HG03520 (cell line): ENCODE results near the gene SLC22A6.

Experiments used
- ATAC-seq: cut with Tn5 transposase; IDR thresholded peaks from one replicate; pipeline ENCODE4 v1.9.1; 2021; ENCODE audit warnings: mild to moderate bottlenecking, moderate library complexity; ENCODE audit not compliant: unreplicated experiment

The SLC22A6 gene, protein sequence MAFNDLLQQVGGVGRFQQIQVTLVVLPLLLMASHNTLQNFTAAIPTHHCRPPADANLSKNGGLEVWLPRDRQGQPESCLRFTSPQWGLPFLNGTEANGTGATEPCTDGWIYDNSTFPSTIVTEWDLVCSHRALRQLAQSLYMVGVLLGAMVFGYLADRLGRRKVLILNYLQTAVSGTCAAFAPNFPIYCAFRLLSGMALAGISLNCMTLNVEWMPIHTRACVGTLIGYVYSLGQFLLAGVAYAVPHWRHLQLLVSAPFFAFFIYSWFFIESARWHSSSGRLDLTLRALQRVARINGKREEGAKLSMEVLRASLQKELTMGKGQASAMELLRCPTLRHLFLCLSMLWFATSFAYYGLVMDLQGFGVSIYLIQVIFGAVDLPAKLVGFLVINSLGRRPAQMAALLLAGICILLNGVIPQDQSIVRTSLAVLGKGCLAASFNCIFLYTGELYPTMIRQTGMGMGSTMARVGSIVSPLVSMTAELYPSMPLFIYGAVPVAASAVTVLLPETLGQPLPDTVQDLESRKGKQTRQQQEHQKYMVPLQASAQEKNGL

DNA sequence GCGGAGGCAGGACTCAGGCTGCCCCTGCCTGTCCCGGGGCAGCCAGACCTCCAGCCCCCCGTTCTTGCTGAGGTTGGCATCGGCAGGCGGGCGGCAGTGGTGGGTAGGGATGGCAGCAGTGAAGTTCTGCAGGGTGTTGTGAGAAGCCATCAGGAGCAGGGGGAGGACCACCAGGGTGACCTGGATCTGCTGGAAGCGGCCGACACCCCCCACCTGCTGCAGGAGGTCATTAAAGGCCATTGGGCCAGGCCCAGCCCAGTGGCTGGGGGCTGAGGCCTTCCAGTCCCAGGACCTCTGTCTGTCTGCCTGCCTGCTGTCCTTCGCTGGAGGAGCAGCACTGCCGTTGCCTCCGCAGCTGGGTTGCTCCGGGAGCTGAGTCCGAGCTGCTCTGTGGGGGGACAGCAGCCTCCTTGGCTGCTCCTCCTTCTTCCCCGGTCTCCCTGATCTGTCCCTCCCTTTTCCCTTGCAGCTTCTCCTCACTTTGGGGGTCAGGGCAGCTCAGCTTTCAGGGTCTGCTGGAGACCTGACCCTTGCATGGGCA is at the start of gene SLC22A6:
Gene SLC22A6, minus strand, starts transcription at position 517 of the 541 bp plus-strand sequence. Its CDS starts 277 bp downstream, at position 240.
- ATAC-seq: no peak

- no peak for ATAC-seq
These were observed 47.7 kb upstream of the SLC22A6 start for GRCh38 chr11:63032457-63032856.

DNA sequence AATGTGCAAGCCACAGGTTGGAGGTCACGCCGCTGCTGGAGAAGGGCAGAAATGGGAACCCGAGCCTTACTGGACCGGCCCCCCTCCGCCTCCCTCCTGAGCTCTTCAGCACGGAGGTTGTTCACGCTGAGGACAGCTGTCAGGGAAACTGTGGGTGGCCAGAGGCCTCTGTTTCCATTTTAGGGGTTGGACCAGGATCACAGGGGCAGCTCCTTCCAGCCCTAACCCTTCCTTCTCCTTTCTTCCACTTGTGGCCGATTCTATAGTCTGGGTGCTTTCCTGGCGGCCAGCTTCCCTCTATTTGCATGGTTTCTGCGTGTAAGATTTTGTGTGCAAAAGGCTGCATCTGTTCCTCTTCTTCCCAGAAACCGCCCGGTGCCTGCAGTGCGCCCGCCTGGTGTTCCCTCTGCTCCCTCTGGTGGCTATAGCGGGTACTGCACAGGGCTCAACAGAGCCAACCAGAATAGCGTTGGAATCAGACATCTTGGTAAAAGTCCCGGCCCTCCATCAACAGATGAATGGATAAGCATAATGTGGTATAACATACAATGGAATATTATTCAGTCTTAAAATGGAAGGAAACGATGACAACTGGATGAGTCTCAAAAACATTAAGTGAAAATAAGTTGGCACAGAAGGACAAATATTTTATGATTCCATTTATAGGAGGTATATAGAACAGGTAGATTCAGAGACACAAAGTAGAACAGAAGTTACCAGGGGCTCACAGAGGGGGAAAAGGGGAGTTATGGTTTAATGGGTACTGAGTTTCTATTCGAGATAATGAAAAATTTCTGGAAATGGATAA is 39.3 kb upstream of the SLC22A6 start:
- ATAC-seq: no peak

DNA sequence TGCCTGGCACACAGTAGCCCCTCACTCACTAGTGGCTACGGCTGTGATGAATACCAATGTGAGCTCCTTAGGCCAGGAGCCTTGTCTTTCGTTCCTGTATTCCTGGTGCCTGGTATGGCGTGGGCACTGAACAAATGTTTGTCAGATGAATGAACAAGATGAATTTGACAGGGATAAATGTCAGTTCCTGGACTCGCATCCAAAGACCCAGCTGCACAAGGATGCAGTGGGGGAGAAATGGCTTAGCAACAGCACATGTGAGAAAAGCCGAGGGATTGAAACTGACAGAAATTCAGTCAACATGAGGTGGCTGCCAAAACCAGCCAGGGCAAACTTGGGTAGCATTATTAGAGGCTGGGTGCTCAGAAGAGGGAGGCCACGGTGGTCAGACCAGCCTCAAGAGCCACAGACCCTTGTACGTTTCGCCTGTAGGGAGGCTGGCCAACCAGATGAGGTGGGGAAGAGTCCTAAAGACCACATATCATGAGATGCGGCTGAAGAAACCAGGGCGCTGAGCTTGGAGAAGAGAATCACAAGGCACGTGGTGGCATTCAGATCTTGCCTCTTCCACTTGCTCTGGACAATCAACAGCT is 38.6 kb upstream of the SLC22A6 start:
- no peak for ATAC-seq

GRCh38 chr11:63022441-63022840 is 37.7 kb upstream of the SLC22A6 start:
- ATAC-seq: no peak

GRCh38 chr11:63020671-63021291 is 36.0 kb upstream of the SLC22A6 start:
- ATAC-seq: no peak

DNA sequence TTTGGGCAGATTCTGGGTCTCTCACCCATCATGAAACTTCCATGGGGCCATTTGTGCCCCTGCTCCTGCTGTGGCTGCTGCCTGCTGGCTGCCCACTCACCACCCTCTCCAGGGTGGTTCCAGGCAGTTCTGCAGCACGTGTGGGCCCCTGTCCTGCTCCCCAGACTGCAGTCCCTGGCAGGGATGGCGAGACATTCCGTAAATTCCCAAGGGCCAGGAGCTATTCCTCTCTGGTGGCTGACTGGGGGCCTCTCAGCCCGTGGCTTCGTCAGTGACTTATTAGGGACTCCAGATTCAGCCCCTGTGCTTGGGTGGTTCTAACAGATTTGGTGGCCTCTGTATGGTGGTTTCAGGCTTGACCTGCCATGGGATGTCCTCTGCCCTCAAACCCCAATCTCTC is 34.7 kb upstream of the SLC22A6 start:
- ATAC-seq: no peak

GRCh38 chr11:63017306-63017974 is 32.7 kb upstream of the SLC22A6 start:
- no peak for ATAC-seq

DNA sequence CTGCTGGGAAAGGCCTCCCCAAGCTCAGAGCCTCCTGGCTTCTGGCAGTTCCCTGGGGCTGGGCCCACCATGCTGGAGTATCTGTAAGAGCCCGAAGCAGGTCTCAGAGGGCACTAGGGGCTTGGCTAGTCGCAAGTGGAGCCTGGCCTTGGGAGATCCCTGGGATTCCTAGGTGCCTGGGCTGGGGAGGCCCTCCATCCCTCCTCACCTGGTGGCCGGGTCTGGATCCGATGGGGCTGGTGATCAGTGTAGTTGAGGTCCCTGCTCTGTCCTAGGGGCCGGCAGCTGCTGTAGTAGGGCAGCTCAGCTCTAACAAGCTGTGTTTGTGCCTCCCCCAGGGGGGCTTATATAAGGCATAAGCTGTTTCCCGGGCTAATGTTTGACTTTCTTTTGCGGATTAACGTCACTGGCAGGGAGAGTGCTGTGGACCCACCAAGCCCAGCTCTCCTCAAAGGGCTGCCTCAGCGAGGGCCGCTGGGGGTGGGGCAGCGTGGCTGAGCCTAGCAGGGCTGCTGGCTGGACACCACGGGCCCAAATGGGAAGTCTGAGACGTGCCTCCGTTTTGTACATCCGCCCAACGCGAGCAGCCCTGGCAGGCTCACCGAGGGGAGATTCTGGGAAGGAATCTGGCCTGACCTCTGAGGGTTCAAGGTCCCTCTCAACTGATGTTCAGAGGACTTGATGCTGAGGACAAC is 30.9 kb upstream of the SLC22A6 start, which contains the start of gene SLC22A8:
Gene SLC22A8, minus strand, starts transcription at position 321 of the 695 bp plus-strand sequence. CDS start 883 bp downstream, outside the sequence.
- ATAC-seq: no peak

GRCh38 chr11:63014408-63015055 is 29.8 kb upstream of the SLC22A6 start:
- no peak for ATAC-seq

DNA sequence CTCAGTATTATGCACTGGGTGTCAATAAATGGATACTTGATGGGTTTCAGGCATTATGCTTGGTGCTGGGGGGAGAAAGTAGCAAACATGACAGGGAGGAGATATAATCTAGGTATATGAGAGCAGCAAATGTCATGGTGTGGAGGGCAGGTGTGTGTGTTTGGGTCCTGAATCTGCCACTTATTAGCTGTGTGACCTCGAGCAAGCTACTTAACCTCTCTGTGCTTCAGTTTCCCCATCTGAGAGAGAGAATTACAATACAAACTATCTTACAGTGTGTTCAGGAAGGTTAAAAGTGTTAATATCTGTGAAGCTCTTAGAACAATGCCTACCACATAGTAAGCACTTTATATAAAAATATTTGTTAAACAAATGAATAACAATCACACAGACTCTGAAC is 28.1 kb upstream of the SLC22A6 start:
- ATAC-seq: no peak

- ATAC-seq: no peak
These were observed 27.7 kb upstream of the SLC22A6 start for GRCh38 chr11:63012430-63012829.

GRCh38 chr11:63010934-63011439 is 26.2 kb upstream of the SLC22A6 start:
- no peak for ATAC-seq

GRCh38 chr11:63007920-63008319 is 23.2 kb upstream of the SLC22A6 start:
- ATAC-seq: no peak

DNA sequence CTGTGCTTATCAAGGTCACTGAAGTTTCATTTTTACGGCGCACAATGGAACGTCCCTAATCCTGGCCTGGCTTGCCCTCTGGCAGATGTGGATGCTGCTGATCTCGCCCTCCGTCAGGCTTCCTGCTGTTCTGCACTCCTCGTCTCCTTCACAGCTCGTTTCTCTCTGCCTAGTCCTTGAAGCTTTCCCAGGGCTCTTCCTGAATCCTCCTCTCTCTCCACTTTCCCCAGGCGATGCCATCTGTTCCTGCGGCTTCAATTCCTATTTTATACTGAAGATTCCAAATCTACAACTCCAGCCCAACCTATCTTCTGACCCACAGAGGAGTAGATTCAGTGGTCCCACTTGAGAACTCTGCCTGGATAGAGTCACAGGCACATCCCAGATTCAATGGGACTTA is 16.7 kb upstream of the SLC22A6 start:
- no peak for ATAC-seq

GRCh38 chr11:62999649-63000048 is 14.9 kb upstream of the SLC22A6 start:
- ATAC-seq: no peak

DNA sequence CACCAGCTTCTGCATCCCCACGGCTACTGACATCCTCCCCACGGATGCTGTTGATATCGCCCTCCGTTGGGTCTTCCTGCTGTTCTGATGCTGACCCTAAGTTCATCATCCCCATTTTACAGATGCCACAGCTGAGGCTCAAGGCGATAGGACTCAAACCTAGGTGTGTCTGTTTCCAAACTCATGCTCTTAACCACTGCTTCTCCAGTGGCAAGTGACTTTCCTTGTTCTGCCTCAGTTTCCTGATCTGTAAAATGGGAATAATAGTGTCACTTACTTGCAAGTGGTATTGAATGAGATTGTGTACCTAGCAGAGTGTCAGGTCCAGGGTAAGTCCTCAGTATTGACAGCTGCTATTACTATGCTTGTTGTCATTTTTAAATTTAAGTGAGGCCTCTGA is 14.4 kb upstream of the SLC22A6 start:
- no peak for ATAC-seq

- no peak for ATAC-seq
These were observed 11.5 kb upstream of the SLC22A6 start for GRCh38 chr11:62996271-62996670.

DNA sequence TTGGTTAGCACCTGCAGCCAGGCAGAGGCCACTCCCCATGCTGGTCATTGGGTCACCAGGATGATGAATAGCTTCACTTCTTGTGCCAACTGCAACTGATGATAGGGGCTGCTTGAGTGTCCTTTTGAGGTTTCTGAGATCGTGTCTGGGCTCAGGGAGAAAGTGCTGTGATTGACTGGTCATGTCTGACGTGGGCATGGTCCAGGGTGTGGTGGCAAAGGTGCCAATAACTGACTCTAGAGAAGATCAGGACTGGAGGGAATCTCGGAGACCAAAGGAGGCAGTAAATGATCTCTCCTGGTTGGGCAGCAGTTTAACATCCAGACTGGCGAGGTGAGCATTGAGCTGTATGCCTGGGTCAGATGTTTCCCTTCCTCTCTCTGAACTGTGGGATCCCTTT is 10.0 kb upstream of the SLC22A6 start:
- no peak for ATAC-seq
